Renal cortex interstitium (tissue), 11 donors: Measurements from ENCODE around the gene TMEM198. TPM values are rescaled to one million over a fixed set of nuclear protein-coding genes. Genes with fewer than 3 reads are reported as not detected.

ENCODE experiments used
- DNase-seq, 11 donors: peaks; one replicate each; pipeline ENCODE4 v3.0.0-alpha.2; 2013; ENCODE audit warnings: low read depth in 9 of 11, low spot score in 4 of 11; ENCODE audit errors: extremely low read depth in 1 of 11
- polyA plus RNA-seq, 3 donors: library from polyadenylated mRNA; unstranded; fragments of 120-200 nt; gene quantifications; one replicate each; pipeline ENCODE4 v1.2.1, GENCODE V29; 2013; ENCODE audit not compliant: insufficient read length in 3 of 3

The TMEM198 gene
- polyA plus RNA-seq, 3 donors = 2.2 to 3.7 (median 3.6) TPM

GRCh38 chr2:219506802-219507526 is 36.9 kb upstream of the TMEM198 start:
- DNase-seq = no peak

- DNase-seq = no peak
Observed at GRCh38 chr2:219507581-219508443, 36.0 kb upstream of the TMEM198 start.

DNA sequence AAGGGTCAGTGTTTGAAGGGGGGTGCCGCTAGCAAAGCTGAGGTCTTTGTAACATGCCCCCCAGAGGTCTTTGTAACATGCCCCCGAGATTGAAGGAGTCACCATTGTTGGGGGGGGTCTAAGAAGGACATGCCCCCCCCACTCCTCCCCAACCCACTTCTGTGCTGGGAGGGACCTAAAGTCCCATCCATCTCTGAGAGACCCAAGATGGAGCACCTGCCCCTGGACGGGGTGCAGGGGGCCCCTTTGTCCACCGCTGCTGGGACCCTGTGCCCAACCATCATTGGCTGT is 35.4 kb upstream of the TMEM198 start:
- DNase-seq = no peak

GRCh38 chr2:219508971-219509779 is 34.7 kb upstream of the TMEM198 start:
- no peak for DNase-seq

DNA sequence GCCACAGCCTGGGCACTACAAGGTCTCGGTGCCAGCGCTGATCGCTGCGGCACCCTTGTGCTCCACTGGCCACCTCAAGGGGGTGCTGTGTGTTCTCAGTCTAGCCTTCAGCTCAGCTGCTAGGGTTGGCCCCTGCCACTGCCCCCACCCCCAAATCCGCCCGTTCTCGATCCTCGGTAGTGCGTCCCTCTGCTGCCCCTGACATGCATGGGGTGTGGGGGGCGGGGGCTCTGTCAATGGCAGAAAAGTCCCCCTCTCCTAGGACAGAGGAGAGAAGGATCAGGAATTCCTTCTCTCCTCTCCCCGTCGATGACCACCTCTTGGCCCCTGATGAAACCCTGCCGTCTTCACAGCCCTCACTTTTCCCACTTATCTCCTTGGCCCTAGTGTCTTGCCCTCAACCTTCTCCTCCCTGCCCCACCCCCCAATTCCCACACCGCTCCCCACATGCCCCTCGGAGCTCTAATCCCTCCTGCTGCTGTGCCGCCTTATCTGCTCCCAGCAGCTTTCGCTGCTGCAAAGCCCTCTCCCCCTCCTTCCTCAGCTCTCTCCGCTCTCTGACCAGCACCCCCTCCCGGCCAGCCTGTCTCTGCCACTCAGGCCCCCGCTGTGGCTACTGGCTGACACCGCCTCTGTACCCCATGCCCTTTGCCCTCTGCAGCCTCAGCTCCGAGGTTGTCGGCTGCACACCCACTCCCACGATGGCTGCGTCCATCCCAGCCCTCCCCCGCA is 33.9 kb upstream of the TMEM198 start:
- no peak for DNase-seq

- DNase-seq = no peak
Observed at GRCh38 chr2:219510512-219511135, 33.2 kb upstream of the TMEM198 start.

- DNase-seq = no peak
Observed at GRCh38 chr2:219511547-219512325, 32.1 kb upstream of the TMEM198 start.

GRCh38 chr2:219512524-219513216 is 31.2 kb upstream of the TMEM198 start:
- DNase-seq = no peak

GRCh38 chr2:219513787-219514186 is 30.0 kb upstream of the TMEM198 start:
- no peak for DNase-seq

DNA sequence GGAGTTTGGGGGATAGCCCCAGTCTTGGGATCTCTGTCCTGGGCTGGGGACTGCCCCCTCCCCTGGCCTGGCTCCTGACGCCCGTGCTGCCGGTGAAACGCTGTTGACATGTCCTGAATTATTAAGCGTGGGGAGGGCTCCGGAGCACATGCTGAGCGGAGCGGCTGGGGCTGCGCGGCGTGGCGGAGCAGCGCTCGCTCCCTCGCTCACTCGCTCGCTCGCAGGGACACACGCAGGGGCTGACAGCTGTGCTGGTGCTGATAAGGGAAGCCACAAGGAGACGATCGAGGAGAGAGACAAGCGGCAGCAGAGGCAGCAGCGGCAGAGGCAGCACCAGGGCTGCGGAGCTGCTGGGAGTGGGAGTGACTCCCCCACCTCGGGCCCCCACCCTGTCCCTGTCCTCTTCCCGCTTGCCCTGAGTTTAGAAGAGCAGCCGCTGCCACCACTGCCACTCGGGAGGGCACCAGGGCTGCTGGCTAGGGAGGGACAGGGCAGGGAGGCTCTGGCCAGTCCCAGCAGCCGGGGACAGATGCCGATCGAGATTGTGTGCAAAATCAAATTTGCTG is 29.5 kb upstream of the TMEM198 start, which contains the start of gene ASIC4:
Gene ASIC4 (plus strand): TSS at position 287 of the 566 bp plus-strand sequence. CDS start 243 bp downstream, at position 530.
- no peak for DNase-seq

- no peak for DNase-seq
Observed at GRCh38 chr2:219514836-219515235, 29.0 kb upstream of the TMEM198 start.

GRCh38 chr2:219515874-219516629 is 27.8 kb upstream of the TMEM198 start:
- DNase-seq = no peak

GRCh38 chr2:219516888-219517287 is 26.9 kb upstream of the TMEM198 start:
- DNase-seq = no peak

DNA sequence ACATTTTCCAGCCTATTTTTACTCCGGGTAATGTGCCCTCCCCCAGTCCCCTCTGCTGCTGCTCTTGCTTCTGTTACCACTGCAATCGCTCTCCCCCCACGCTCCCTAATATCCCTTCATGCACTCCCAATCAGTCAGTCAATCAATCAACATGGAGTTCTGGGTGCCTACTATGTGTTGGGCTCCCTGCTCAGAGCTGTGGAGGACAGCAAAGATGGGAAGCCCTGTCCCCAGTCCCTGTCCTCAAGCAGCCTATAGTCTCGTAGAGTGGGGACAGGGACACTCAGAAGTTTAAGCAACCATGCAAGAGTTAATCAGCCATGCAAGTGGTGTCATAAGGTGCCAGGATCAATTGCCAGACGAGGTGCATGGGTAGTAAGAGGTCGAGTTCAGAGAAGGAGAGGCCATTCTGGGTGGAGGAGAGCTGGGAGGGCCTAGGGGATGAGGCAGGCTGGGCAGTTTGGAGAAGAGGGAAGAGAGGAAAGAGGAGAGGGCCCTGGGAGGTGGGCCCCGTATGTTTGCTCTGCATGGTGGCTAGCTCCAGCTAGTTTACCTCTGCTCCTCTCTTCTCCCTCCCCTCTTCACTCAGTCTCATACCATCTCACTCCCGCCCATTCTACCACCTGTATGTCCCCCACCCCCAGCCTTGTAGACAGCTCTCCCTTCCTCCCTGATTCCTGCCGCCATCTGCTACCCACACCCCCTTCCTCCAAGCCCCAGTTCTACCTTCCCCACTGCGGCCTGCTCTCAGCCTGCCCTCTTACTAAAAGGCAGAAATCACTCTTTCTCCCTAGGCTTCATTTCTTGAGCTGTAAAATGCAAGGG is 25.7 kb upstream of the TMEM198 start:
- no peak for DNase-seq

GRCh38 chr2:219519526-219519916 is 24.3 kb upstream of the TMEM198 start:
- no peak for DNase-seq
